Measurements from ENCODE around the gene RADIL. TPM values are rescaled to one million over a fixed set of nuclear protein-coding genes. Genes with fewer than 3 reads are reported as not detected.
"Not testable (repeated sequence)": the region's sequence is repeated elsewhere in the genome, so short reads cannot be mapped to it uniquely, and the experiment has no call there.

Gene RADIL
- total RNA-seq, 2 experiments from 2014 or later: 0.37 to 0.84 TPM

DNA sequence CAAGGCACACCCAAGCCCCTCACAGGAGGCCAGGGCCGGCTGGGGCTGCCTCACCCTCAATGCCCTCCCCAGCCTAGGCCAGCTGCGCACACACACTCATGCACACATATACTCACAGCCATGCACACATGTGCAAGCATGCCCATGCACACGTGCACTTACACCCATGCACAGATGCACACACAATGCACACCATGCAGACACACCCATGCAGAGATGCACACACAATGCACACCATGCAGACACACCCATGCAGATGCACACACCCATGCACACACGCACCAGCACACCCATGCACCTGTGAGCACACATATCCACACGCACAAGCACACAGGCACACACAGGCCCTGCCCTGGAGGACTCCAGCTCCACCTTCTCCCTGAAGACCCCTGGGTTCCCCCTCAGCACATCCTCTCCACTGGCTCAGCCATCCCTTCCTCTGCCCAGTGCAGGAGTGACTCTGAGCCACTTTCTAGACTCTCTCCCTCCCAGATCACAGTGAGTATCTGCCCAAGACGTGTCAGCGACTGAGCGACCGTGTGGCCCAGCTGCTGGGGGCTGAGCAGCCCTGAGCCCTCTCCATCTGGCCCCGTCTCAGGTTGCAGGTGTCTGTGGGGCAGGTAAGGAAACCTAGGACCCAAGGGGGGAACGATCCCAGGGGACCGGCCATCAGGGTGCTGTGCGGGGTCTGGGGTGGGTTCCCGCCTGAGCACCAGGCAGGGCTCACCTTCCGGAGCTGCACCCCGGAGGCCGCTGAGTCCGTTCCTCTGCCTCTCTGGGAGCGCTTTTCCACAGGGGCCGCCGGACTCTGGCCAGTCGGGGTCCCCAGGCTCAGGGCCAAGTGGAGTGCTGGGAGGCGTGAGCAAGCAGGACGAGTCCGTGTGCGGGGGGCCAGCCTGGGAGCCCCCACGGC is 82.3 kb downstream of the RADIL start:
- Mint-ChIP-seq H3K27me3 (no peaks in the 10 kb centered on the region), H3K4me3 (no peak overlapping the region), H3K9me3 (no peaks in the 10 kb centered on the region), H3K27ac (no peak overlapping the region), H3K4me1 (no peaks in the 10 kb centered on the region), H3K36me3 (ENCODE audit: low read depth) (no peaks in the 10 kb centered on the region)
- CTCF ChIA-PET: interaction anchor here (0.6 to 1.4 kb wide), 3 partner anchors 16 to 284 kb away, joined by 3 to 4 read pairs (median 4); no protein-coding TSS in a partner anchor
- DNase-seq: no peak
- POLR2A ChIA-PET: no interaction called here

DNA sequence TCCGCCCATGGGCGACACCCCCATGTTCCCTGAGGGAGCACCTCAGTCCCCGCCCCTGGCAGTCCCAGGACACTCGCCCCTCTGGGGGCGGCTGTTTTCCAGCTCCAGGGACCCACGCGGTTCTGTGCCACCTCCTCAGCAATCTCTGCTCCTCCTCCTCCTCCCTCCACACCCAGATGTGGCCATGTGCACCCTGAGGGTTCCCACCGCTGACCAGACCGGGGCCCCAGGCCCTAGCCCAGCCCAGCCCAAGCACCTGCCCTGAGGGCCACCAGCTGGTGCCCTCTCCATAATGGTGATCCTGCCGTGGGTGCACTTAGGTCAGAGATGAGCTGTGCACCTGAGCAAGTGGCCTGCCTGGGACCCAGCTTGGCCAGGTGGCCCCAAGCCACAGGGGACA is 83.0 kb downstream of the RADIL start:
- ChIA-PET POLR2A (no interaction called here), CTCF (interaction anchor here (0.6 to 1.4 kb wide), 2 partner anchors 15 to 1416 kb away, joined by 3 to 4 read pairs; no protein-coding TSS in a partner anchor)
- no peak overlapping the region for H3K27ac Mint-ChIP-seq
- no peaks in the 10 kb centered on the region for H3K27me3 Mint-ChIP-seq
- DNase-seq: no peak
- no peaks in the 10 kb centered on the region for H3K36me3 Mint-ChIP-seq (ENCODE audit: low read depth)
- no peaks in the 10 kb centered on the region for H3K4me1 Mint-ChIP-seq
- no peaks in the 10 kb centered on the region for H3K9me3 Mint-ChIP-seq
- H3K4me3 Mint-ChIP-seq: no peak overlapping the region

DNA sequence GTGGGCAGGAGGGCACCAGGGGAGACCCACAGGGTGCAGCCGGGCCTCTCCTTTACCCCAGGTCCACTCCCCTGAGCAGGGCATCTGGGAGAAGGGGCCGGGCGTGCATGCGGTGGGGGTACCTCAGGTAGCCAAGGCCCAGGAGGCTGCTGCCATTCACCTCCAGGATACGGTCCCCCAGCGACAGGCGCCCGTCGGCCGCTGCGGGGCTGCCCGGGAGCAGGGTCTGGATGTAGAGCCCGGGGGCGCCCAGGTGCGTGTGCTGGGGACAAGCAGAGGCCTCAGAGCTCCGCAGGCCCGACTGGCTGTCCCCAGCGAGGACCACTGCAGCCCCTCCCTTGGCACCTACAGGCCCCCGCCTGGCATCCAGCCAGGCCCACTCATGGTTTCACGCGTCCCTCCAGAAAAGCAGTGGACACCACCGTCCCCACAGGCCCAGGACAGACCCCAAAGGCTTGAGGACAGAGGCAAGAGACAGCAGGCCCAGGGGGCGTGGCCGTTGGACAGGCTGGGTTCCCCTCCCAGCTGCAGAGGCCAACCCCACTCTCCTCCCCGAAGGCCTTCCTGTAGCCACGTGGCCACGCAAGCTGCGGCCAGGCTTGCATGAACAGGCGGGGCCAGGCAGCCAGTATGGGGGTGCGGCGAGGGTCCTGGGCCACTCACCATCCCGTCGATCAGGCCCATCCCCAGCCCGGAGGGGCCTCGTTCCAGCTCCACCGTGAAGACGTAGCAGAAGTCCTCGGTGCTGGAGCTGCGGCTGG is 83.8 kb downstream of the RADIL start:
- POLR2A ChIA-PET: no interaction called here
- CTCF ChIA-PET: interaction anchor here (0.6 kb wide), 1 partner anchor 1417 kb away, joined by 4 read pairs; no protein-coding TSS in a partner anchor
- no peaks in the 10 kb centered on the region for H3K4me1 Mint-ChIP-seq
- H3K27ac Mint-ChIP-seq: no peak overlapping the region
- DNase-seq: no peak
- H3K9me3 Mint-ChIP-seq: no peaks in the 10 kb centered on the region
- no peak overlapping the region for H3K4me3 Mint-ChIP-seq
- H3K36me3 Mint-ChIP-seq (ENCODE audit: low read depth): no peaks in the 10 kb centered on the region
- no peaks in the 10 kb centered on the region for H3K27me3 Mint-ChIP-seq

DNA sequence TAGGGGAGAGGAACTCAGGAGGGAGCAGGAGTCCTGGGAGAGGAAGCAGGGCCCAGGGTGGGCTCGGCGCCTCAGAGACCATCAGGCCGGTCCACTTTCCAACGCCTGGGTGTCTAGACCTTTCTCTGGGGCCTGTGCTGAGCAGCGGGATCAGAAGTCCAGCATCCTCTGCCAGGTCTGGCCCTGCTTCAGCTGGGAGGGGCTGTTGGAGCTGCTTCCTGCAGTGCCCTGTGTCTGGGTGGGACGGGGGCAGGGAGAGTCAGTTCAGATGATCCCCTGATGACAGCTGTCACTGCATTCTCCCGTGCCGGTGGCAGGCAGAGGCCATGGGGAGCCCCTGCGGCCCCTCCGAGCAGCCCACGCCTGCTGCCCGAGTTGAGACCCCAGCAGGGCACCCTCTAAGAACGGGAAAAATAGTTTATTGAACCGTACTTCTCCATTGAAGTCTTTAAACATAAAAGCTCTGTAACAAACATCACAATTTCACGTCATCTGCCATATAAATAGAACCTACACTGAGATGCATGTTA is 84.7 kb downstream of the RADIL start:
- Mint-ChIP-seq H3K4me3 (no peak overlapping the region), H3K4me1 (peaks cover 6% of the 10 kb centered on the region), H3K27me3 (no peaks in the 10 kb centered on the region), H3K9me3 (no peaks in the 10 kb centered on the region), H3K36me3 (ENCODE audit: low read depth) (peaks cover 6% of the 10 kb centered on the region), H3K27ac (no peak overlapping the region)
- ChIA-PET CTCF (interaction anchor here (0.7 to 2.4 kb wide), 6 partner anchors 9 to 287 kb away, joined by 3 to 12 read pairs (median 4); partner anchors contain the start of gene AP5Z1), POLR2A (interaction anchor here (1.0 kb wide), 1 partner anchor 287 kb away, joined by 7 read pairs; no protein-coding TSS in a partner anchor)
- no peak for DNase-seq

DNA sequence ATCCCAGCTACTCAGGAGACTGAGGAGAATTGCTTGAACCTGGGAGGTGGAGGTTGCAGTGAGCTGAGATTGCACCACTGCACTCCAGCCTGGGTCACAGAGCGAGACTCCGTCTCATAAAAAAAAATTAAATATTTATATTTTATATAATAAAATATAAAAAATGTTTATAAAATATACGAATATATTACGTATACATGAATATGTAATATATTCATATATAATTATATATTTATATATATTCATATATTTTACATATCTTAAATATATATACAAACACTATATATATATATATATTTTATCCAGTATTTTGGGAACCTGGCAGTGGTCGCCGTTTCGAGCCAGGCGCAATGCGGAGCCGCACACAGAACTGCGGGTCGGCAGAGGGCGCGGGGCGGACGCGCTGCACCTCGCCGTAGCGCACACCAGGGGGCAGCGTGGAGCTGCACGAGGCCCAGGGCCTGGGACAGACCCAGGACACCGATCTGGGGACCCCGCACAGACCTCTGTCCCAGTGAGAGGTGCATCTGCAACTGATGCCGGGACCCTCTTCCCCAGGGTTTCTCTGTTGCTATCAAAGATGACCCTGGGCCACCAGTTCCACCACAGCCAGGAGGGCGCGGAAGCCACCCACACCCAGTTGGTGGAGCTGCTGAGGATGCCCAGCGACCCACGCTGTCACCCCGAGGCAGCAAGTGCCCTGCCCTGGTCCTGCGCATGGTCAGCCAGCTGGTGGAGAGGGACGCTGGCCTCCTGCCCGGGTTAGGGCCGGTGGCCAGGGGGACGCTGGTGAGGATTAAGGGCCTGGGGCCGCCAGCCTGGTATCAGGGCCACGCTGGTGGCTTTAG is 85.4 kb downstream of the RADIL start:
- no peak overlapping the region for H3K4me3 Mint-ChIP-seq
- H3K9me3 Mint-ChIP-seq: no peaks in the 10 kb centered on the region
- POLR2A ChIA-PET: interaction anchor here (1.0 kb wide), 1 partner anchor 287 kb away, joined by 7 read pairs; no protein-coding TSS in a partner anchor
- H3K27me3 Mint-ChIP-seq: no peaks in the 10 kb centered on the region
- H3K4me1 Mint-ChIP-seq: peaks cover 8% of the 10 kb centered on the region
- CTCF ChIA-PET: interaction anchor here (0.7 to 2.4 kb wide), 7 partner anchors 9 to 288 kb away, joined by 3 to 12 read pairs (median 4); partner anchors contain the start of gene AP5Z1
- H3K27ac Mint-ChIP-seq: no peak overlapping the region
- peak; percentile 55 for DNase-seq
- H3K36me3 Mint-ChIP-seq (ENCODE audit: low read depth): peaks cover 6% of the 10 kb centered on the region

DNA sequence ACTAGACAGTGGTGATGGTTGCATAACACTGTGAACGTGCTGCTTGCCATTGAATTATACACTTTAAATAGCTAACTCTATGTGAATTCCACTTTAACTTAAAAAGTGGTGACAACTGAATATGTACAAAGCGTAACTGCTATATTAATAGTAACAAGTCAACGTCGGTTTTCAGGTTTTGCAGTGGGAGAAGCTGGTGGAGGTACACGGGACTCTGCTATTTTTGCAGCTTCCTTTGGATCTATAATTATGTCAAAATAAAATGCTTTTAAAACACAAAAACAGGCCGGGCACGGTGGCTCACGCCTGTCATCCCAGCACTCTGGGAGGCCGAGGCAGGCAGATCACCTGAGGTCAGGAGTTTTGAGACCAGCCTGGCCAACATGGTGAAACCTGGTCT is 87.1 kb downstream of the RADIL start:
- Mint-ChIP-seq H3K36me3 (ENCODE audit: low read depth) (peaks cover 11% of the 10 kb centered on the region), H3K27ac (no peak overlapping the region), H3K27me3 (no peaks in the 10 kb centered on the region)

DNA sequence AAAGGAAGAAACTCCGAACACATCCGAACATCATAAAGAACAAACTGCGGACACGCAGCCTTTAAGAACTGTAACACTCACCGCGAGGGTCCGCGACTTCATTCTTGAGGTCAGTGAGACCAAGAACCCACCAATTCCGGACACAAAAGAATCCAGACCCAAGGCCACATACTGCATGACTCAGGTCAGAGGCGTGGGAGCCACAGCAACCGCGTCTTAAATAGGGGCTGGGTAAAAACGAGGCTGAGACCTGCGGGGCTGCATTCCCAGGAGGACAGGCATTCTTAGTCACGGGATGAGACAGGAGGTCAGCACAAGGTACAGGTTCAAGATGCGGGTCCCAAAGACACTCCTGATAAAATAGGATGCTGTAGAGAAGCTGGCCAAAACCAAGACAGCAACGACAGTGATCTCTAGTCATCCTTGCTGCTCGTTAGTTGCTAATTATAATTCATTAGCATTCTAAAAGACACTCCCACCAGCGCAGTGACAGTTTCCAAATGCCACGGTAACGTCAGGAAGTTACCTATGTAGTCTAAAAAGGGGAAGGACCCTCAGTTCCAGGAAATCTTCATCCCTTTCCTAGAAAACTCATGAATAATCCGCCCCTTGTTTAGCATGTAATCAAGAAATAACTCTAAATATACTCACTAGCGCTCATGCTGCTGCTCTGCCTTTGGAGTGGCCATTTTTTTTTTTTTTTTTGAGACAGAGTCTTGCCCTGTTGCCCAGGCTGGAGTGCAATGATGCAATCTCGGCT is 88.7 kb downstream of the RADIL start:
- Mint-ChIP-seq H3K4me3 (no peak overlapping the region), H3K27ac (no peak overlapping the region), H3K36me3 (ENCODE audit: low read depth) (peaks cover 14% of the 10 kb centered on the region), H3K27me3 (no peaks in the 10 kb centered on the region), H3K4me1 (peaks cover 13% of the 10 kb centered on the region), H3K9me3 (no peaks in the 10 kb centered on the region)
- CTCF ChIA-PET: interaction anchor here (0.6 to 3.1 kb wide), 5 partner anchors 10 to 312 kb away, joined by 3 to 20 read pairs (median 4); partner anchors contain the start of gene AP5Z1
- no peak for DNase-seq
- POLR2A ChIA-PET: no interaction called here

More for the DNA sequence above, 87.1 kb downstream of the RADIL start:
- no peaks in the 10 kb centered on the region for H3K9me3 Mint-ChIP-seq
- DNase-seq: no peak
- H3K4me3 Mint-ChIP-seq: no peak overlapping the region
- CTCF ChIA-PET: interaction anchor here (0.8 kb wide), 1 partner anchor 289 kb away, joined by 3 read pairs; no protein-coding TSS in a partner anchor
- POLR2A ChIA-PET: no interaction called here
- H3K4me1 Mint-ChIP-seq: peaks cover 12% of the 10 kb centered on the region

DNA sequence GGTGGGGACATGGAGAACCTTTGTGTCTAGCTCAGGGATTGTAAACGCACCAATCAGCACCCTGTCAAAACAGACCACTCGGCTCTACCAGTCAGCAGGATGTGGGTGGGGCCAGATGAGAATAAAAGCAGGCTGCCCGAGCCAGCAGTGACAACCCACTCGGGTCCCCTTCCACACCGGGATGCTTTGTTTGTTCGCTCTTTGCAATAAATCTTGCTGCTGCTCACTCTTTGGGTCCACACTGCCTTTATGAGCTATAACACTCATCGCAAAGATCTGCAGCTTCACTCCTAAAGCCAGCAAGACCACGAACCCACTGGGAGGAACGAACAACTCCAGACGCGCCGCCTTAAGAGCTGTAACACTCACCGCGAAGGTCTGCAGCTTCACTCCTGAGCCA is 89.3 kb downstream of the RADIL start:
- H3K4me3 Mint-ChIP-seq, DNase-seq, POLR2A ChIA-PET, H3K27me3 Mint-ChIP-seq, H3K9me3 Mint-ChIP-seq: not testable (repeated sequence)
- CTCF ChIA-PET: interaction anchor here (0.6 to 3.1 kb wide), 3 partner anchors 10 to 88 kb away, joined by 3 to 20 read pairs (median 4); partner anchors contain the start of gene AP5Z1
- Mint-ChIP-seq H3K4me1 (peaks cover 13% of the 10 kb centered on the region), H3K36me3 (ENCODE audit: low read depth) (peaks cover 14% of the 10 kb centered on the region), H3K27ac (peak overlapping the region; percentile 67)

DNA sequence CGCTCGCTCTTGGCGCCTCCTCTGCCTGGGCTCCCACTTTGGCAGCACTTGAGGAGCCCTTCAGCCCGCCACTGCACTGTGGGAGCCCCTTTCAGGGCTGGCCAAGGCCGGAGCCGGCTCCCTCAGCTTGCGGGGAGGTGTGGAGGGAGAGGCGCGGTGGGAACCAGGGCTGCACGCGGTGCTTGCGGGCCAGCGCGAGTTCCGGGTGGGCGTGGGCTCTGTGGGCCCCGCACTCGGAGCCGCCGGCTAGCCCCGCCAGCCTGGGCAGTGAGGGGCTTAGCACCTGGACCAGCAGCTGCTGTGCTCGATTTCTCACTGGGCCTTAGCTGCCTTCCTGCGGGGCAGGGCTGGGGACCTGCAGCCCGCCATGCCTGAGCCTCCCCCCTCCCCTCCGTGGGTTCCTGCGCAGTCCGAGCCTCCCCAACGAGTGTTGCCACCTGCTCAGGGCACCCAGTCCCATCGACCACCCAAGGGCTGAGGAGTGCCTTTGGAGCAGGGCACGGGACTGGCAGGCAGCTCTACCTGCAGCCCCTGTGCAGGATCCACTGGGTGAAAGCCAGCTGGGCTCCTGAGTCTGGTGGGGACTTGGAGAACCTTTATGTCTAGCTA is 90.0 kb downstream of the RADIL start:
- H3K27ac Mint-ChIP-seq, H3K9me3 Mint-ChIP-seq, H3K27me3 Mint-ChIP-seq, POLR2A ChIA-PET, H3K4me3 Mint-ChIP-seq, DNase-seq: not testable (repeated sequence)
- H3K4me1 Mint-ChIP-seq: peaks cover 13% of the 10 kb centered on the region
- peaks cover 14% of the 10 kb centered on the region for H3K36me3 Mint-ChIP-seq (ENCODE audit: low read depth)
- CTCF ChIA-PET: interaction anchor here (1.0 to 3.1 kb wide), 5 partner anchors 9 to 46 kb away, joined by 3 to 20 read pairs (median 4); partner anchors contain the start of gene AP5Z1

DNA sequence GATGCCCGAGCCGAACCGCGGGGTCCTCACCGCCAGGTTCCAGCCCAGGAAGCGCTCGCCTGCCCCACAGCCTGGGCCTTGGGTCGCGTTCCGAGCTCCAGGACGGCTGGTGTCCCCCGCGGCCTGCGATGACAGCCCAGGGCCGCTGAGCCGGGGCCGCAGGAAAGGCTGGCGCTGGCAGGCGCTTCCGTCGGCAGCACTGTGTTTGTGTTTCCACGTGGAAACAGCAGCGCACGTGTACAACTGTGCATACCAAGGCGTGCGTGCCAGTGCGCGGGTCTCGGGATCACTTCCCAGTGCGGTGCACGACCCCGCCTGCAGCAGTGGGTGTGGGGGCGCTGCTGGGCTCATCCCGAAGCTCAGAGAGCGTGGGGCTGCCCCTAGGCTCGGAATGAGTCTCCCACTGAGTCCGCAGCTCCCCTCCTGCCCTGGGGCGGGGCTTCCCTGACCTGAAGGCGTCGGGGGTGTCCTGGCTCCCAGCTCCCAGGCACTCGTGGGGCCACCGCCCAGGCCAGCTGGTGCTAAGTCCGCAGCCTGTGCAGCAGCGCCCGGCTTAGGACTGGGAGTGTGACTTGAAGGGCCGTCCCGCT is 90.9 kb downstream of the RADIL start:
- Mint-ChIP-seq H3K9me3 (no peaks in the 10 kb centered on the region), H3K4me1 (peaks cover 13% of the 10 kb centered on the region), H3K4me3 (no peak overlapping the region), H3K27me3 (no peaks in the 10 kb centered on the region), H3K36me3 (ENCODE audit: low read depth) (peaks cover 16% of the 10 kb centered on the region), H3K27ac (no peak overlapping the region)
- ChIA-PET CTCF (interaction anchor here (0.8 to 3.1 kb wide), 8 partner anchors 13 to 294 kb away, joined by 3 to 20 read pairs (median 4); partner anchors contain the start of genes AP5Z1 and RADIL), POLR2A (no interaction called here)
- no peak for DNase-seq
